Small intestine (tissue), 7 donors: ENCODE data around the gene SNTN. TPM values are rescaled to one million over a fixed set of nuclear protein-coding genes. Genes with fewer than 3 reads are reported as not detected.

Experiments
- DNase-seq, 2 donors: peaks; one replicate each; pipeline versions ENCODE4 v3.0.0 to v3.0.0-alpha.2; 2013
- FAIRE-seq: peaks from 2 replicates; lab custom pipeline; 2012; peaks lifted over from hg19 to GRCh38; lab: Jason Lieb, UNC
- H3K27ac ChIP-seq, 3 donors: one replicate each; pipeline ENCODE4 v1.5.1; 2013; ENCODE audit warnings: low read length in 2 of 3, mild to moderate bottlenecking in 2 of 3, control low read depth in 1 of 3, inconsistent platforms in 1 of 3, low read depth in 1 of 3, moderate library complexity in 1 of 3
- H3K27me3 ChIP-seq, 3 donors: one replicate each; pipeline ENCODE4 v1.6.1; 2013; ENCODE audit warnings: low read length in 3 of 3, inconsistent platforms in 1 of 3; ENCODE audit not compliant: control insufficient read depth in 3 of 3, insufficient read depth in 3 of 3
- H3K36me3 ChIP-seq, 3 donors: one replicate each; pipeline ENCODE4 v1.6.1; 2013; ENCODE audit warnings: low read length in 3 of 3, inconsistent platforms in 1 of 3, low read depth in 1 of 3, mild to moderate bottlenecking in 1 of 3, moderate library complexity in 1 of 3; ENCODE audit not compliant: control insufficient read depth in 3 of 3, insufficient read depth in 2 of 3
- H3K4me1 ChIP-seq, 3 donors: one replicate each; pipeline ENCODE4 v1.6.1; 2013; ENCODE audit warnings: low read length in 2 of 3, inconsistent platforms in 1 of 3, low read depth in 1 of 3, mild to moderate bottlenecking in 1 of 3, moderate library complexity in 1 of 3; ENCODE audit not compliant: control insufficient read depth in 3 of 3, insufficient read depth in 2 of 3
- H3K4me3 ChIP-seq, 3 donors: one replicate each; pipeline ENCODE4 v1.5.1; 2013; ENCODE audit warnings: low read length in 3 of 3, control low read depth in 1 of 3, inconsistent platforms in 1 of 3, low read depth in 1 of 3, mild to moderate bottlenecking in 1 of 3, moderate library complexity in 1 of 3
- H3K9me3 ChIP-seq, 2 donors: one replicate each; pipeline ENCODE4 v1.6.1; 2013; ENCODE audit warnings: low read depth in 1 of 2, low read length in 1 of 2; ENCODE audit not compliant: control insufficient read depth in 2 of 2, insufficient read depth in 1 of 2
- WGBS, 3 donors: extraction: QIAGEN DNeasy Blood & Tissue Kit; methylation state at CpG; one replicate each; pipeline ENCODE4 v1.1.7; 2013; 5-methylcytosine and 5-hydroxymethylcytosine counted together
- polyA plus RNA-seq, 4 donors: library from polyadenylated mRNA; stranded (reverse) in 3 of 4; unstranded in 1 of 4; fragments of 200-250 nt in 3 of 4; fragments of 120-200 nt in 1 of 4; gene quantifications; one replicate each; pipeline versions ENCODE4 v1.2.1 to v1.2.3, GENCODE V29; 2013
- donor health status: healthy with polysubstance abuse.
- donor health status: control.
- donor health status: control.
- donor health status: Bipolar disorder and iron deficiency.
- donor health status: healthy.

Gene SNTN
- polyA plus RNA-seq, 4 donors, result 0.04 to 0.09 TPM; not detected in 2

- WGBS, 3 donors, result 76 to 95% (median 79%) methylated on average over 4 of the region's 4 CpGs
- Histone ChIP-seq H3K4me1 (peaks cover 0 to 5% (median 0%) of the 10 kb centered on the region in 3 donors), H3K27me3 (no peaks in the 10 kb centered on the region), H3K27ac (no peak overlapping the region), H3K4me3 (no peak overlapping the region), H3K36me3 (no peaks in the 10 kb centered on the region), H3K9me3 (peaks cover 0 to 4% of the 10 kb centered on the region in 2 donors)
- FAIRE-seq (no peak), DNase-seq (no peak)
These were observed 3.0 kb downstream of the SNTN start for GRCh38 chr3:63655519-63655918.

- H3K4me1 ChIP-seq, result peaks cover 0 to 5% (median 0%) of the 10 kb centered on the region in 3 donors
- peaks cover 0 to 4% of the 10 kb centered on the region in 2 donors for H3K9me3 ChIP-seq
- 75 to 86% (median 82%) methylated on average over 6 of the region's 6 CpGs for WGBS, 3 donors
- no peak overlapping the region for H3K4me3 ChIP-seq
- H3K27ac ChIP-seq, result no peak overlapping the region
- DNase-seq (no peak), FAIRE-seq (no peak)
- H3K36me3 ChIP-seq, result no peaks in the 10 kb centered on the region
- H3K27me3 ChIP-seq, result no peaks in the 10 kb centered on the region
These were observed 4.3 kb downstream of the SNTN start for GRCh38 chr3:63656786-63657185.

GRCh38 chr3:63661242-63661641 lies 8.8 kb downstream of the SNTN start:
- FAIRE-seq, result no peak
- WGBS, 3 donors, result 70 to 88% (median 81%) methylated on average over 1 of the region's 1 CpG
- no peak overlapping the region for H3K4me3 ChIP-seq
- H3K36me3 ChIP-seq, result no peaks in the 10 kb centered on the region
- no peak for DNase-seq
- peaks cover 0 to 5% (median 0%) of the 10 kb centered on the region in 3 donors for H3K4me1 ChIP-seq
- no peak overlapping the region for H3K27ac ChIP-seq
- H3K9me3 ChIP-seq, result no peaks in the 10 kb centered on the region
- H3K27me3 ChIP-seq, result no peaks in the 10 kb centered on the region

- DNase-seq, result no peak
- H3K4me3 ChIP-seq, result no peak overlapping the region
- H3K27me3 ChIP-seq, result no peaks in the 10 kb centered on the region
- peaks cover 0 to 5% (median 0%) of the 10 kb centered on the region in 3 donors for H3K4me1 ChIP-seq
- no peak overlapping the region for H3K27ac ChIP-seq
- 76 to 90% (median 81%) methylated on average over 4 of the region's 4 CpGs for WGBS, 3 donors
- FAIRE-seq, result no peak
- H3K36me3 ChIP-seq, result no peaks in the 10 kb centered on the region
- H3K9me3 ChIP-seq, result no peaks in the 10 kb centered on the region
These were observed 9.5 kb downstream of the SNTN start for GRCh38 chr3:63662011-63662410.

GRCh38 chr3:63662500-63662899 lies 10.0 kb downstream of the SNTN start:
- peak; percentile 18 to 42 for DNase-seq
- Histone ChIP-seq H3K9me3 (no peaks in the 10 kb centered on the region), H3K4me3 (no peak overlapping the region), H3K4me1 (peaks cover 0 to 5% (median 0%) of the 10 kb centered on the region in 3 donors), H3K27ac (no peak overlapping the region), H3K27me3 (no peaks in the 10 kb centered on the region), H3K36me3 (no peaks in the 10 kb centered on the region)
- FAIRE-seq, result no peak

- no peaks in the 10 kb centered on the region for H3K27me3 ChIP-seq
- no peaks in the 10 kb centered on the region for H3K4me1 ChIP-seq
- FAIRE-seq (no peak), DNase-seq (no peak)
- no peaks in the 10 kb centered on the region for H3K9me3 ChIP-seq
- H3K27ac ChIP-seq, result no peak overlapping the region
- H3K4me3 ChIP-seq, result no peak overlapping the region
- WGBS, 3 donors, result 93 to 97% (median 94%) methylated on average over 7 of the region's 7 CpGs
- no peaks in the 10 kb centered on the region for H3K36me3 ChIP-seq
These were observed 18.1 kb downstream of the SNTN start for GRCh38 chr3:63670544-63670943.

- H3K9me3 ChIP-seq, result no peaks in the 10 kb centered on the region
- no peak overlapping the region for H3K4me3 ChIP-seq
- H3K27ac ChIP-seq, result no peak overlapping the region
- H3K4me1 ChIP-seq, result no peaks in the 10 kb centered on the region
- FAIRE-seq, result no peak
- H3K36me3 ChIP-seq, result no peaks in the 10 kb centered on the region
- 85 to 93% (median 90%) methylated on average over 3 of the region's 3 CpGs for WGBS, 3 donors
- H3K27me3 ChIP-seq, result no peaks in the 10 kb centered on the region
- no peak for DNase-seq
These were observed 20.6 kb downstream of the SNTN start for GRCh38 chr3:63673111-63673510.

GRCh38 chr3:63674586-63674985 lies 22.1 kb downstream of the SNTN start:
- Histone ChIP-seq H3K27ac (no peak overlapping the region), H3K27me3 (no peaks in the 10 kb centered on the region), H3K9me3 (no peaks in the 10 kb centered on the region), H3K4me1 (no peaks in the 10 kb centered on the region), H3K36me3 (no peaks in the 10 kb centered on the region), H3K4me3 (no peak overlapping the region)
- DNase-seq (no peak), FAIRE-seq (no peak)
- 29 to 76% (median 57%) methylated on average over 2 of the region's 2 CpGs for WGBS, 3 donors

GRCh38 chr3:63679186-63679585 lies 26.7 kb downstream of the SNTN start:
- WGBS, 3 donors, result 62 to 86% (median 79%) methylated on average over 1 of the region's 1 CpG
- H3K27me3 ChIP-seq, result no peaks in the 10 kb centered on the region
- H3K36me3 ChIP-seq, result no peaks in the 10 kb centered on the region
- no peak overlapping the region for H3K27ac ChIP-seq
- no peaks in the 10 kb centered on the region for H3K4me1 ChIP-seq
- no peak for DNase-seq
- no peak for FAIRE-seq
- no peaks in the 10 kb centered on the region for H3K9me3 ChIP-seq
- H3K4me3 ChIP-seq, result no peak overlapping the region
